GM19035 (cell line): ENCODE measurements around the gene PPP3CA.
A peak's percentile ranks its signal among the peaks of the same experiment; 100 is the strongest.
"Not testable (repeated sequence)": the region's sequence is repeated elsewhere in the genome, so short reads cannot be mapped to it uniquely, and the experiment has no call there.

Source experiments
- ATAC-seq: cut with Tn5 transposase; IDR thresholded peaks from one replicate; pipeline ENCODE4 v1.9.1; 2021; ENCODE audit not compliant: unreplicated experiment

The PPP3CA gene

DNA sequence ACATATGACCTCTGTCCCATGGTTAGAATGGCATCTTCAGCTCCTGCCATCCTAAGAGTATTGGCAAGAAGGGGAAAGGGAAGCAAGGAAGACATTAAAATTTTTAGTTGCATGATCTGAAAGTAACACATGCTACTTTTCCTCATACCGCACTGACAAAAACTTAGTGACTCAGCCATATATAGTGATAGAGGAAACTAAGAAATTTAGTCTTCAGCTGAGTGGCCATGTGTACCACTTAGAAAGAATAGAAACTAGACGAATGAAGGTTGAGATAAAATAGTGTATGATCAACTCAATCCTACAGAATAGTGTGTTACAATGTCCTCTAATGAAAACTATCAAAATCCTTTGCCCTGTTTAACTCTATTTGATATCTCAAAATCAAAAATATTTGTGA, 164.1 kb downstream of the PPP3CA start:
- no peak for ATAC-seq

DNA sequence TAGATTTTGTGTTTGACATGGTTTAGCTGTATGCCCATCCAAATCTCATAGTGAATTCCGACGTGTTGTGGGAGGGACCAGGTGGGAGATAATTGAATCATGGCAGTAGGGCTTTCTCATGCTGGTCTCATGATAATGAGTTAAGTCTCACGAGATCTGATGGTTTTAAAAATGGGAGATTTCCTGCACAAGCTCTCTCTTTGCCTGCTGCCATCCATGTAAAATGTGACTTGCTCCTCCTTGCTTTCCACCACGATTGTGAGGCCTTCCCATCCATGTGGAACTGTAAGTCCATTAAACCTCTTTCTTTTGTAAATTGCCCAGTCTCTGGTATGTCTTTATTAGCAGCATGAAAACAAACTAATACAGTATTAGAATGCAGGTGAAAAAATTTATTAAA, 164.6 kb downstream of the PPP3CA start:
- not testable (repeated sequence) for ATAC-seq

DNA sequence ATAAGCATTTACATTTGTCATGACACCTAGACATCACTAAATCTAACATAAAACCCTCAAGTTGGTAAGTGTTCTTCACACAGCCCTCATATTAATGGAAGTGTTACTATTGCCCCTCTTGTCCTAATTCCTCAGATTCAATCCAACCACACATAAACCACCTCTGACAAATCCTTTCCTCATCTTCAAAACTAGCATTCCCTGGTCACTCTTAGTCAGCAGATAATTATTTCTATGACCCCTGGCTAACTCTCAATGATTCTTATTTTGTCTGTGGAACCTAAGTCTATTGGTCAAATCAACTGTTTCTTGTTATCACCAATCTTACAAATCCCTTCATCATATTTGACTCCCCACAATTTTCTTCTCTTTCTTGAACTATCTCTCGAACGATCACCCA, 168.6 kb downstream of the PPP3CA start:
- no peak for ATAC-seq

DNA sequence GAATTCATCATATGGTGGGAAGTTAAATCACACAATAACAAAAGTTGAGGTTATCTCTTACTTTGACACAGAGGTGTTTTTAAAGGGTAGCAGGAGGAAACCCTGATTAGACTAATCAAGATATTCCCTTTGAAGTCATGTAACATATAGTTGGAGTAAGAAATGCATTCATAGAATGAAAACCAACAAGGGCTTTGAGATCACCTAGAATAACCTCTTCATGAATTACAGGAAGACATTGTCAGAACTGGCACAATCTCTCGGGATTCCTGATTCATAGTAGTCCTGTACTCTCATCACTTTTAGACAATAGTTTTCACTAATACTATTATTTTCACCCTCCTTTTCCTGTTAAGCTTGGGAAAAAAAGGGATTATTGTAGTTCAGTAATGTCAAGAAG, 170.2 kb downstream of the PPP3CA start:
- ATAC-seq = no peak

DNA sequence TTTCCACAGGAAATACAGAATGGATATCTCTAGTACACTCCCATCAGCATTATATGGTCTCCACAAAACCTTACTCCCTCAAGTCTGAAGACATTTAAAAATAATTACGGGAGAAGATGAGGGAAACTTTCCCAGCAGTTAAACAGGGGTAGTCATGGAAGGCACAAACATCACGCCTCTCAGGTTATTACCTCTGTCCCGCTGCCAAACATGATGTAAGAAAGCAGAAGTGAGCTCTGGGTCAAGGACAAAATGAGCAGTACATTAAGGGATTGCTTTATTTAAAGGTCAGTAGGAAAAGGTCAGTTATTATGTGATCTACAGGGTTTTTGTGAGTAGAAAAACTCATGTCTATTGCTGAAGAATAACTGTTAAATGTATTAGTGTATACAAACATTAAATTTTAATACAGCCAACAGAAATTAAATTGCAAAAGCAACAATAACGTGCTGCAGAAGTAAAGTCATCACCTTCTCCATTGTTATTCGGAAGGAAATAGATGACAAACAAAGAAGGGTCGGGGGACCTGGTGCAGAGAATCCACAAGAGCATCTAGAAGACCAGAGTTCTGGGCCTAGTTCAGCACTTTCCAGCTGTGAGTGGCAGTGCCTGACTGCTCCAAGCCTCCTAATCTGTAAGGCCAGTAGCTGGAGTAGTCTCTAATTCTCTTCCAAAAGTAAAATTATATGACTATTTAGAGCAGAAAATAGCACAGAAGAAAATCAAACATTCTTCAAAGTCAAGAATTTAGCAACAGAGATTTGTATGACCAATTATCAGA, 171.2 kb downstream of the PPP3CA start:
- no peak for ATAC-seq

- ATAC-seq = no peak
Observed at GRCh38 chr4:101174679-101175345, 172.5 kb downstream of the PPP3CA start.

DNA sequence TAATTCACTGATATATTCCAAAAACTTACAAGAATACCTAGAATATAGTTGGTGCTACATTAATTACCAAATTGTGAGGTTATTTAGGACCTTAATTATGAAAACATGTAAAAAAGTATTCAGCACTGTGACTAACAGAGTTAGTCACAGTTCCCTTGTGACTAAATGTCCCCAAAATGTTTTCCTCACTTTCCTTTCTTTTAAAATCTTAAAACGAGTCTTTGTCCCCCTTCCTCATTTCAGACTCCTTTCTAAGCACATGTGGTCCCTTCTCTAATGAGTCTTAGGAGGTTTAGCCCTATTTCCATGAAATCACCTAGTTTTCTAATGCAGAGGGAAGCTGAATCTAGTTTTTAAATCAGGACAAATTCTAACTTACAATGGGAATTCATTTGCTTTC, 175.0 kb downstream of the PPP3CA start:
- ATAC-seq = no peak

DNA sequence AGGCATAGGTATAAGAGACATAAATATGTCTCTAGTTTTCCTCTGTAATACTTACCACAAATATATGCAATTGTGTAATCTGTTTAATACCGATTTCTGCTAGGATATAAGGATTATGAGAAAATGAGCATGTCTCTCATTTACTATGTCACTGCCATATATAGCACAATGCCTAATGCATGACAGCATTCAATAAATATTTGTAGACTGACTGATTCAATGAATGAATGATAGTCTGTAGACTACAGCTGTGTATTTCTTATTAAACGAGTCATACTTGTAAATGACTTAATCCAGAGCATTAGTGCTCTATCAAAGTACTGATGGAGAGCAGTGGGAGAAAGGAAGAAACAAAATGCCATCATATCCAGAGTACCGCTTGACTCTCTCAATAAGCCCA, 175.6 kb downstream of the PPP3CA start:
- ATAC-seq = no peak

DNA sequence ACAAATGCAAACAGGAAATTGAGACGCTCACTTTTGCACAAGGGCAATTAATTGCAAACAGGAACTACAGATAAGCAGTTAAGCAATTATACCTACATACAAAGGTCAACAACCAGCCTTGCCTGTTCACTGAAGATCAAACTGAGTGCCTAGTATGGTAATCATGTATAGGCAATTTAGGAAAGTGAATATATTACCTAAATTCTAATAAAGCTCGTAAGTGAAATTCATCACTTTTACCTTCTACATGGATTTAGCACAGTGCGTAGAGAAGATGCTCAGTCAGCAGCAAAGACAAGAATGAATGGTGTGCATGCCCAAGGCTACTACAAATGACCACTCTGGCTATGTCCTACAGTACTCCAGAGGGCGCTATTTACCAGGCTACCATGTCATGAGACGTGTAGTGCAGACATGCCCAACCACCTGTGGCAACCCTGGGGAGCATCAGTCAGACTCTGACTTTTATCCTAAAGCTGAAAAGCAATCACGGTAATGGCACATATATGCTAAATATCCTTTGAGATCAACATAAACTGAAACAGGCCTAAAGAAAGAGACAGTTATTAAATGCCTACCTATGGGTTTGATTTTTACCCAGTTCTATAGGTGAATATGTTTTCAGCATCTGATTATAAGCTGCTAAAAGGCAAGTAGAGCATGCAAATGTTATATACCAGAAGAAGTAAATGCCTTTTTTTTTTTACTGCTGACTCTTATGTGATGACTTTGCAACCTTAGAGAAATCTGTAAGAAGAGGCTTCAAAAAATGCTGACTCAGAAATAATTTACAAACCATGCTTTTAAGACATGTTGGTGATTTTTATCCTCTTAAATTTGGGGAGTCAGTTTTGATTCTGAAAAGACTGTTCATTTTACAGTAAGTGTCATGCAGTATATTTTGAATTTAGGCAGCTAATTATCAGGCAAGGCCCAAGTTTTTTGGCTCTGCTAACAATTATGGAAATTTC, 178.0 kb downstream of the PPP3CA start:
- peak; percentile 100 for ATAC-seq

GRCh38 chr4:101163936-101164335, 183.4 kb downstream of the PPP3CA start:
- no peak for ATAC-seq

DNA sequence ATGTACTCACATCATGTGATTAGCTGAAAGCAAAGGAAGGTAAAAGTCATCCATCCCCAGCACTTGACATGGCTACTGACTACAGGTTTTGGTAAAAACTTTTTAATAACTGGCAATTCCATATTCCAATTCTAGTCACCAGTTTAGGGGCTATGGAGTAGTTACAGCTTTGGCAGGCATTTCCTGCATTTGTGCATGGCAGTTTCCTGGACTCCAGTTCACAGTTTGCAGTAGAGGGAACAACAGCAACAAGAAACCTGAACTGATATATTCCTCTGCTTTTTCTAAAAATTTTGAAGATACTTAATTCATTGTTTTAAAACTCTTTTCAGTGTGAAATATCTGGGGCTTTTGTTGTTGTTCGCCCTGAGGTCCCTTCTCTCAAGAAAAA, 184.3 kb downstream of the PPP3CA start:
- no peak for ATAC-seq

- ATAC-seq = no peak
Observed at GRCh38 chr4:101160792-101161592, 186.3 kb downstream of the PPP3CA start.

GRCh38 chr4:101158507-101158906, 188.8 kb downstream of the PPP3CA start:
- no peak for ATAC-seq

DNA sequence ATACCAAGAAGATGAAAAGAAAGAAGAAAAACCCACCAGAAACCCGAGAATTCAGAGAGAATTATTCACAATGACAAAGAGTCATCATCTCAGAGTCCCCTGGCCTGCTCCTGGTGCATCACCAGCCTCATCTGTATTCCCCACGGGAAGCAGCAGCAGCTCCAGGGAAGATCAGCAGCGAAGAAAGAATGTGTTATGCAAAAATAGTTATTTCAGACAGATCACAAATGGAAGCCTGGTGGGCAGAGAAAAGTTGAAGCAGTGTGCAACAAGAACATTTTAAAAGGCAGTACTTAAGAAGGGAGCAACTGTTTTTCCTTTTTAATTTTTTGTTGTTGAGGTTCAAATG, 189.2 kb downstream of the PPP3CA start:
- ATAC-seq = no peak

- no peak for ATAC-seq
Observed at GRCh38 chr4:101157415-101158133, 189.8 kb downstream of the PPP3CA start.

- ATAC-seq = no peak
Observed at GRCh38 chr4:101156619-101157310, 190.6 kb downstream of the PPP3CA start.

DNA sequence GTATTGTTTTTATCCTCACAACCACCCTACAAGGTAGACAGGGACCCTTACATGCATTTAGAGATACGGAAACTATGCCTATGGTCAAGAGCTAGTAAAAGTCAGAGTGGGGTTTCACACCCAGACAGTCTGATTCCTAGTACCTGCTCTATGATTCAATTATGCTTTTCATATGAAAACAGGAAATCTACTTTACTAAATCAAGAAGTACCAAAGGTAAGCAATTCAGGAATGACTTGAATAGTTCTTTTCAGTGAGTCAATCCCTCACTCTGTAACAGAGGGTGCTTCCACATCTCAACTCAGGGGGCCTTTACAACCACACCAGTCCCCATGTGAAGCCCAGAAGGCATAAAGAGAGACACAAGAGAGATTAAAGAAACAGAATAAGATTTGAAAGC, 191.4 kb downstream of the PPP3CA start:
- ATAC-seq = no peak

- ATAC-seq = no peak
Observed at GRCh38 chr4:101155368-101155767, 192.0 kb downstream of the PPP3CA start.

- no peak for ATAC-seq
Observed at GRCh38 chr4:101153653-101154052, 193.7 kb downstream of the PPP3CA start.

- ATAC-seq = no peak
Observed at GRCh38 chr4:101152521-101152920, 194.8 kb downstream of the PPP3CA start.
